Mesenchymal stem cell (in vitro differentiated cells and primary cell): ENCODE measurements around the gene PRKRA.
"Not testable (repeated sequence)": the region's sequence is repeated elsewhere in the genome, so short reads cannot be mapped to it uniquely, and the experiment has no call there.

Source experiments
- DNase-seq: peaks from one replicate; pipeline ENCODE4 v3.0.0-alpha.2; 2013
- H2AFZ ChIP-seq: one replicate; pipeline ENCODE4 v1.6.1; 2013; ENCODE audit warnings: low read depth, mild to moderate bottlenecking, control low read depth, inconsistent platforms, low read length, moderate library complexity
- H2AK5ac ChIP-seq: 2 replicates; pipeline ENCODE4 v1.6.1; 2013; ENCODE audit warnings: low read length, moderate library complexity, mild to moderate bottlenecking, inconsistent platforms; ENCODE audit not compliant: severe bottlenecking
- H2BK120ac ChIP-seq: one replicate; pipeline ENCODE4 v1.6.1; 2013; ENCODE audit warnings: low read depth, mild to moderate bottlenecking, inconsistent platforms, low read length, moderate library complexity
- H2BK12ac ChIP-seq, 2 experiments: one replicate each; pipeline ENCODE4 v1.6.1; 2013; ENCODE audit warnings: inconsistent platforms in 2 of 2, low read length in 2 of 2, mild to moderate bottlenecking in 2 of 2, moderate library complexity in 2 of 2, control low read depth in 1 of 2
- H2BK15ac ChIP-seq: one replicate; pipeline ENCODE4 v1.6.1; 2013; ENCODE audit warnings: mild to moderate bottlenecking, low read depth, inconsistent platforms; ENCODE audit not compliant: poor library complexity, severe bottlenecking
- H2BK5ac ChIP-seq: 2 replicates; pipeline ENCODE4 v1.6.1; 2013; ENCODE audit warnings: low read depth, mild to moderate bottlenecking, low read length, control low read depth, inconsistent platforms; ENCODE audit not compliant: poor library complexity, severe bottlenecking
- H3K14ac ChIP-seq, 2 experiments: one replicate each; pipeline ENCODE4 v1.6.1; 2013; ENCODE audit warnings: inconsistent platforms in 2 of 2, low read length in 2 of 2, control low read depth in 1 of 2, mild to moderate bottlenecking in 1 of 2, moderate library complexity in 1 of 2
- H3K18ac ChIP-seq, 2 experiments: one replicate each; pipeline ENCODE4 v1.6.1; 2013; ENCODE audit warnings: inconsistent platforms in 2 of 2, low read length in 2 of 2, control low read depth in 1 of 2, low read depth in 1 of 2, mild to moderate bottlenecking in 1 of 2
- H3K23ac ChIP-seq, 2 experiments: one replicate each; pipeline ENCODE4 v1.6.1; 2013; ENCODE audit warnings: inconsistent platforms in 2 of 2, low read length in 2 of 2, mild to moderate bottlenecking in 2 of 2, moderate library complexity in 2 of 2, control low read depth in 1 of 2
- H3K27ac ChIP-seq: 2 replicates; pipeline ENCODE4 v1.5.1; 2013; ENCODE audit warnings: mild to moderate bottlenecking, moderate library complexity, low read length, control low read depth, inconsistent platforms; ENCODE audit not compliant: poor library complexity, severe bottlenecking
- H3K27me3 ChIP-seq, 2 experiments: 2 replicates each; pipeline versions ENCODE4 v1.6.1 to v1.7.0; 2013; ENCODE audit warnings: low read length in 2 of 2, mild to moderate bottlenecking in 2 of 2, moderate library complexity in 2 of 2, control low read depth in 1 of 2, inconsistent platforms in 1 of 2; ENCODE audit not compliant: control insufficient read depth in 1 of 2, insufficient read depth in 1 of 2
- H3K36me3 ChIP-seq, 2 experiments: 2 replicates each; pipeline versions ENCODE4 v1.6.1 to v1.7.0; 2013; ENCODE audit warnings: low read length in 2 of 2, control low read depth in 1 of 2, inconsistent platforms in 1 of 2, low read depth in 1 of 2, mild to moderate bottlenecking in 1 of 2; ENCODE audit not compliant: insufficient read depth in 2 of 2, control insufficient read depth in 1 of 2
- H3K4ac ChIP-seq, 2 experiments: one replicate each; pipeline ENCODE4 v1.6.1; 2013; ENCODE audit warnings: inconsistent platforms in 2 of 2, low read length in 2 of 2, mild to moderate bottlenecking in 2 of 2, moderate library complexity in 2 of 2, control low read depth in 1 of 2, low read depth in 1 of 2
- H3K4me1 ChIP-seq: 2 replicates; pipeline ENCODE4 v1.6.1; 2013; ENCODE audit warnings: low read depth, low read length, control low read depth; ENCODE audit not compliant: control insufficient read depth, insufficient read depth
- H3K4me2 ChIP-seq: 2 replicates; pipeline ENCODE4 v1.6.1; 2013; ENCODE audit warnings: low read length, mild to moderate bottlenecking, inconsistent platforms; ENCODE audit not compliant: poor library complexity, severe bottlenecking
- H3K4me3 ChIP-seq, 2 experiments: 2 replicates each; pipeline versions ENCODE4 v1.5.1 to v1.7.0; 2013; ENCODE audit warnings: low read length in 2 of 2, mild to moderate bottlenecking in 2 of 2, control low read depth in 1 of 2, low read depth in 1 of 2; ENCODE audit not compliant: insufficient read depth in 1 of 2
- H3K79me1 ChIP-seq: replicated peaks from 2 replicates; pipeline ENCODE4 v1.6.1; 2013; ENCODE audit warnings: mild to moderate bottlenecking, control low read depth, low read length, inconsistent platforms; ENCODE audit not compliant: poor library complexity, severe bottlenecking
- H3K9ac ChIP-seq: 2 replicates; pipeline ENCODE4 v1.7.0; 2013; ENCODE audit warnings: mild to moderate bottlenecking, low read length, moderate library complexity
- H3K9me3 ChIP-seq: 2 replicates; pipeline ENCODE4 v1.7.0; 2013; ENCODE audit warnings: mild to moderate bottlenecking, low read length; ENCODE audit not compliant: control insufficient read depth
- H4K8ac ChIP-seq: one replicate; pipeline ENCODE4 v1.6.1; 2013; ENCODE audit warnings: inconsistent platforms, mild to moderate bottlenecking, low read length, moderate library complexity
- H4K91ac ChIP-seq: one replicate; pipeline ENCODE4 v1.6.1; 2013; ENCODE audit warnings: mild to moderate bottlenecking, low read length, inconsistent platforms
- WGBS: methylation state at CpG from one replicate; pipeline ENCODE4 v1.1.7; 2013; ENCODE audit warnings: mixed read lengths; 5-methylcytosine and 5-hydroxymethylcytosine counted together

Gene PRKRA

DNA sequence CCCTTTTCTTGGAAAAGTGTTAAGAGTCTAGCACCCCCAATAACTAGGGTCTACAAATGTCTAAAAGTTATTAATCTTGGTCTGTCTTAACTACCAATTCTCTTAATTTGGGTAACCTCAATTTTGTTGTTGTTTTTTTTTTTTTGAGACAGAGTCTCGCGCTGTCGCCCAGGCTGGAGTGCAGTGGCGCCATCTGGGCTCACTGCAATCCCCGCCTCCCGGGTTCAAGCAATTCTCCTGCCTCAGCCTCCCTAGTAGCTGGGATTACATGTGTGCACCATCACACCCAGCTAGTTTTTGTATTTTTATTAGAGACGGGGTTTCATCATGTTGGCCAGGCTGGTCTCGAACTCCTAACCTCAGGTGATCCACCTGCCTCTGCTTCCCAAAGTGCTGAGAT, 38.5 kb downstream of the PRKRA start:
- not testable (repeated sequence) for H3K4me2 ChIP-seq, H2AFZ ChIP-seq, H4K8ac ChIP-seq, H3K18ac ChIP-seq, H2BK15ac ChIP-seq, H2BK120ac ChIP-seq, H3K27ac ChIP-seq, H3K4ac ChIP-seq, H2AK5ac ChIP-seq, H4K91ac ChIP-seq, H3K9me3 ChIP-seq, H2BK12ac ChIP-seq, H3K4me3 ChIP-seq, H3K23ac ChIP-seq, DNase-seq, H2BK5ac ChIP-seq, H3K36me3 ChIP-seq, H3K27me3 ChIP-seq, H3K14ac ChIP-seq, H3K4me1 ChIP-seq, H3K9ac ChIP-seq
- peaks cover 10% of the 10 kb centered on the region for H3K79me1 ChIP-seq
- 98% methylated on average over 8 of the region's 8 CpGs for whole genome bisulfite sequencing

- no peak overlapping the region for H3K14ac ChIP-seq
- no peaks in the 10 kb centered on the region for H3K4me1 ChIP-seq
- no peak overlapping the region for H3K4me2 ChIP-seq
- no peaks in the 10 kb centered on the region for H3K36me3 ChIP-seq
- H3K27me3 ChIP-seq = no peaks in the 10 kb centered on the region
- no peak overlapping the region for H3K4ac ChIP-seq
- no peak overlapping the region for H2AFZ ChIP-seq
- H3K4me3 ChIP-seq = no peak overlapping the region
- WGBS = 91% methylated on average over 2 of the region's 3 CpGs
- H2BK120ac ChIP-seq = no peak overlapping the region
- no peak overlapping the region for H2AK5ac ChIP-seq
- H4K91ac ChIP-seq = no peak overlapping the region
- no peak overlapping the region for H3K27ac ChIP-seq
- H3K79me1 ChIP-seq = peaks cover 10% of the 10 kb centered on the region
- no peak overlapping the region for H4K8ac ChIP-seq
- H3K9me3 ChIP-seq = no peaks in the 10 kb centered on the region
- no peak overlapping the region for H2BK5ac ChIP-seq
- H3K18ac ChIP-seq = no peak overlapping the region
- H2BK15ac ChIP-seq = no peak overlapping the region
- no peak overlapping the region for H2BK12ac ChIP-seq
- no peak for DNase-seq
- H3K23ac ChIP-seq = no peak overlapping the region
- no peak overlapping the region for H3K9ac ChIP-seq
Measured at GRCh38 chr2:178412047-178412446, 38.9 kb downstream of the PRKRA start.

GRCh38 chr2:178409261-178409660, 41.7 kb downstream of the PRKRA start:
- Histone ChIP-seq H2BK15ac (no peak overlapping the region), H4K91ac (no peak overlapping the region), H3K27ac (no peak overlapping the region), H3K4ac (no peak overlapping the region), H2BK5ac (no peak overlapping the region), H3K27me3 (no peaks in the 10 kb centered on the region), H3K4me1 (peaks cover 2% of the 10 kb centered on the region), H3K9ac (no peak overlapping the region), H3K18ac (no peak overlapping the region), H3K14ac (no peak overlapping the region), H2AK5ac (no peak overlapping the region), H2BK120ac (no peak overlapping the region), H3K36me3 (no peaks in the 10 kb centered on the region), H4K8ac (no peak overlapping the region), H3K4me3 (no peak overlapping the region), H3K4me2 (no peak overlapping the region), H3K23ac (no peak overlapping the region), H2BK12ac (no peak overlapping the region), H2AFZ (no peak overlapping the region), H3K9me3 (no peaks in the 10 kb centered on the region), H3K79me1 (no peaks in the 10 kb centered on the region)
- no peak for DNase-seq
- WGBS = 100% methylated on average over 2 of the region's 5 CpGs

DNA sequence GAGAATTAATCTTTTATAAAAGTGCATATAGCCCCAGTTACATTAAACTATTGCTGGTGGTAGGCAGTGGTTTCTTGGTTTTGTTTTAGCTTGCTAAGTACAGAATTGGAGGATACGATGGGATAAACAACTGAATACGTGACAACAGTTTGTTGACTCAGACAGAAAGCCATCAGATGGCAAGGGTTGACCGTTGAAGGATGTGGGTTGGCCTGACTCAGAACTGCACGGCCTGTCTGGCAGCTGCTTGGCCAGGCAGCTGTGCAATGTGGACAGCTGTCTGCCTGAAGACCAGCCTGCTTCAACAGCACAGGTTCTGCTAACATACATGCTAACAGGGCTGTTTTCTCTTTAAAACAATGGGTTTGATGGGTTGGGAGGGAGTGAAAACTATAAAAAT, 46.6 kb downstream of the PRKRA start:
- Histone ChIP-seq H2BK5ac (no peak overlapping the region), H3K4ac (no peak overlapping the region), H3K79me1 (no peaks in the 10 kb centered on the region), H3K14ac (no peak overlapping the region), H3K4me2 (no peak overlapping the region), H3K23ac (no peak overlapping the region), H3K4me3 (no peak overlapping the region), H3K36me3 (no peaks in the 10 kb centered on the region), H2BK12ac (no peak overlapping the region), H2BK15ac (no peak overlapping the region), H3K18ac (no peak overlapping the region), H3K27me3 (no peaks in the 10 kb centered on the region), H4K91ac (no peak overlapping the region), H4K8ac (no peak overlapping the region), H2AFZ (no peak overlapping the region), H3K9ac (no peak overlapping the region), H3K4me1 (peaks cover 2% of the 10 kb centered on the region), H2BK120ac (no peak overlapping the region), H3K27ac (no peak overlapping the region), H3K9me3 (no peaks in the 10 kb centered on the region), H2AK5ac (no peak overlapping the region)
- DNase-seq = peak; percentile 93
- 1% methylated on average over 4 of the region's 4 CpGs for WGBS
